GM18858 (cell line): ENCODE data around the gene HSP90AB1.

Experiments used
- ATAC-seq: cut with Tn5 transposase; IDR thresholded peaks from one replicate; pipeline ENCODE4 v1.9.1; 2021; ENCODE audit not compliant: unreplicated experiment

The HSP90AB1 gene

DNA sequence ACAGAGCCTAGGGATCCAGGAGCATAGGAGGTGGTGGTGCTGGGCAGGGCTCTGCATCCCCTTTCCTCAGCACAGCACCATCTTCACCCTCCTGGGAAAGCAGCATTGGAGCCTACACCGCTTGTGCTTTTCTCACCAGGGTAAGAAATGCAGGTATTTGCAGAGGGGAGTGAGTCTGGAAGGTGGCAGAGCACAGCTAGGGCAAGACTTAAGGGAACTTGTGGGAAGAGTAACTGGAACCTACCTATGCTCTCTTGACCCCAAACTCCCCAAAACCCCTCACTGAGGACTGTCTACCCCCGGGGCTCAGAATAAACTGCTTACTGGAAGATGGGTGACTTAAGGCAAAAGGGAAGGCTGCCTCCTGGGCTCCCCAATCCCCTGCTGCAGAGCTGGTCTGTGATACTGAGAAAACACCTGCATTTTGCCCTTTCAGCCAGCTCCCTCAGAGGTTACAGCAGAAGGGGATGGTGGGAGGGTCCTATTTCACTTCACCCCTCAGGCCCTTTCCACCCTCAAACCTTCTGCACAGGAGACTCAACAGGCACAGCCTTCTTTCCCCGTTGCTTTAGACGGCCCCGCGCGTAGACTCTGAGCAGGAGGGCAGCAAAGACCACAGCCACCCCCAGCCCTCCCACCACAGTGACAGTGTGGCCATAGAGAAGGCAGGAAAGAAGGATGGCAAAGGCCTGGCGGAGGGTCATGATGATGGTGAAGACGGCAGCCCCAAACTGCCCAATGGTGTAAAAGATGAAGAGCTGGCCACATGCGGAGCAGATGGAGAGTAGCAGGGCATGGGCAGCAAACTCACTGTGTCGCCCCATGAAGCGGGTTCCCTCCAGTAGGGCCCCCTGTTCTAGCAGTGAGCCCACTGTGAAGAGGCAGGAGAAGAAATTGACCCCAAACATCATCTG lies 7.5 kb downstream of the HSP90AB1 start:
- ATAC-seq = no peak

DNA sequence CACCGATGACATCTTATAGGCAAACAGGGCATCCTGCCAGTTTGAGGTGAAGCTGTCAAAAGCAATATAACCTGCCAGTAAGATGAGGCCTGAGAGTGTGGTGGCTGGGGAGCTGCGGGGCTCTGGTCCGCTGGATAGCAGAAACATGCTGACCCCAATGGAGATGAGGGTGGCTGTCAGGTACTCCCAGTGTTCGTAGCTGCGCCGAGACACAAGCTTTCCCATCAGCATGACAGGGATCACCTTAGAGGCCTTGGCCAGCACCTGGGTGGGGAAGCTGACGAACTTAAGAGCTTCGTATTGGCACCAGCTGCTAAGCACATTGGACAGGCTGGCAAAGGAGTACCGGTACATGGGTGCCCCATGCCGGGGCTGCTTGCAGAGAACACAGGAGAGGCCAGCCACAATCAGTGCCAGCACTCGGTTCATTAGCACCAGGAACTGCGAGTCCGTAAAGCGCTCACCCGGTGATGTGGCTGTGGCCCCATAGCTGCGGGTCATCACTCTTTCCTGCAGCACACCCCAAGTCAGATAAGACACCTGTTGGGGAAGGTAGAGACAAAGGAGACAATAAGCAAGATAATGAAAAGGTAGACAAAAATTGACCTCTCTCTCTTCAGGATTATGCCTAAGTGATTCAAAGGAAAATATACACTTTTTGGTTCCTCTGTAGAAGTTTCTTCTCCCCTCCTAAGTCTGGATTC lies 8.4 kb downstream of the HSP90AB1 start:
- ATAC-seq = no peak

DNA sequence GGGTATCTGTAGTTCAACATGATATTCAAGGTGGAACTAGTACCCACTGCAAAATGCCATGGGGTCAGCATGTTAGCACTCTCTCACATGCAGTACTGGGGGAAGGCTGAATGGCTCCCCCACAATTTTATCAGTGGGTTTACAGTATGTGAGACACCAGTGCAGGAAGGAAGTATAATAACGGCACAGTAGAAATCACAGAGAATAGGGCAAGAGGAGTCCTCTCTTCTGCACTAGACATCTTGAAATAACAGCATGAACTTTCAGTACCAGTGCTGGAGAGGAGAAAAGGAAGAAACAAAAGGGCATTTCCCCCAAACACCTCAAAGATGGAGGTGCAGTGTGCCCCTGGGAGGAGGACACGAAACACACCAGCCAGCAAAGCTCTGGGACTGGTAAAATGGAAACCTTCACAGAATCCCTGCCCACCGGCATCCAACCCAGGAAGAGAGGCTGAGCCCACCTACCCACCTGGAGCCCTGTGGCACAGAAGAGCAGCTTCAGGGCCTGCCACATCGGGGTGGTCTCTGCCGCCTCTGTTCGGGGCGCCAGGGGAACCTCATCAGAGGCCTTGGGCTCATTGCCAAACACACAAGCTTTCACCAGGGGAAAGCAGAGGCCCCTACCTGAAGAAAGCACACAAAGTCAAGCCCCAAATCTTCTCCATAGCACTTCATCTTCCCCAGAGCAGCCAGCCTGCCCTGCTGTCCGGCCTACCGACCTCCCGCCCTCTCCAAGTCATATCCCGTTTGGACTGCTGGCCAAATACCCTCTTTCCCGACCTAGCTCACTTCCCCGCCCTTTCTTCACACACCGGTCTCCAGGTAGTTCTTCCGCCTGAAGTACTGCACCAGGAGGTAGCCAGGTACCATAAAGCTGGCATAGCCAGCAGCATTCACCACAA lies 9.2 kb downstream of the HSP90AB1 start:
- ATAC-seq = no peak

DNA sequence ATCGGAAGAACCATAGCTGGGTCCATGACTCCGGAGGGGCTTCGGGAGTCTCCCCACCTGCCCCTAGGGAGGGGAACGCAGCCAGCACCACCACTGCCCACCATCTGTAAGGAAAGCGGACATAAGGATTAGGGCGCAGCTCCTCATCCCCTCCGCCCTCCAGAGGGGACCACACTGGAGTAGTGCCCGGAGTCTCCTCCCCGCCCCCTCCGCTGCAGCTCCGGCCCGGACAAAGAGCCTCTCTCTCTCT lies 9.8 kb downstream of the HSP90AB1 start:
- no peak for ATAC-seq

DNA sequence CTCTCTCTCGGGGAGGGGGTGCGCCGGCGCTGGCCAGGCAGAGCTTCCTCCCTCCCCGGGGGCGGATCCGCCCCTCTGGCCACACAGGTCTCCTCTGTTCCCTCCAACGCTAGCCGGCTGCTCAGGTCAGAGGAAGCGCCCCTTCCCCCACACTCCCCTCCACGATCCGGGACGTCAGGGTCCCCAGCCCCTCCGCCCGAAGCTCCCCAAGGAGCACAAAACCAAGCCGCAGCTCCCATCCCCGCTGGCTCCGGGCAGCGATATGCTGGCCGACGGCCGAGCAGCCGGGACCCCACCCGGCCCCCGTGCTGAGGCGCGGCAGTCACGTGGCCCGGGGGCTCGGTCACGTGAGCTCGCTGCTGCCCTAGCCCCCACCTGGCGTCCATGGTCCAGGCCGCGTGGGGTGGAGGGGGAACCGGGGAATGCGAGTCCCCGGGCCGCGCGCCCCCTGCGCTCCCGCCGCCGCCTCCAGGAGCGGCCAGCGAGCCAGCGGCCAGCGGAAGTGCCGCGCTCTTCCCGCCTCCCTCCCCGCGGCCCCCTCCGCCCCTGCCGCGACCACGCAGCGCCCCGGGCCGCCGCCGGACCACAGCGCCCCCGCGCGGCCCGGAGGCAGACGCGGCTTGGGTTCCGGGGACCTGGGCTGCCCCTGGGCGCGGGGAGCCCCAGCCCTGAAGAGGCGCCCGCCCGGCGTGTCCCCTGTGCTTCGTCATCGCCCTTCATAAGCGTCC lies 10.3 kb downstream of the HSP90AB1 start, which contains the start of gene SLC35B2:
Gene SLC35B2, minus strand, starts transcription at position 504 of the 728 bp plus-strand sequence. Its CDS starts 118 bp downstream, at position 386.
- peak; percentile 27 for ATAC-seq

DNA sequence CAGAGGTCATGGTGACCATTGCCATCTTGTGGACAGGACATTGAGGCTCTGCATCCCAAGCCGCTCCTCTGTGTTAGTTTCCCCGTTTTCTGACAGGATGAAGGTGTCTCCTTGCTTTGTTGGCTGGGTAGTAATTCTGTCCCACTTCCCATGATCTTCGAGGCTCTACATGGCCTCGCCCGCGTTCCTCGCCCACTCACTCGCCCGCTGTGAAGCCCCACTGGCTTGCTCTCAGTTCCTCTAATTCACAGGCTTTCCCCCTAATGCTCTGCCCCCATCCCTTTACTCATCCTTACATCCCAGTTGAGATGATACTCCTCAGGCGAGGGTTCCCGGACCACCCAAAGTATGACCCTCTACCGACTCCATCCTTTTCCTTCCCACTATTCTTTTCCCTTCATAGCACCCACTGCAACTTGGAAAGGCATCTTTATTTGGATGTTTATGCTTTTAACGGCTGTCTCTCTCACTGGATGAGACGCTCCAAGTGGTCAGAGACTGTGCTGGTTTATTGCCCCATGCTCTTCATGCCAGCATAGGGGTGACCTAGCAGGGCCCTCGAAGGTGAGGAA lies 10.9 kb downstream of the HSP90AB1 start:
- no peak for ATAC-seq

DNA sequence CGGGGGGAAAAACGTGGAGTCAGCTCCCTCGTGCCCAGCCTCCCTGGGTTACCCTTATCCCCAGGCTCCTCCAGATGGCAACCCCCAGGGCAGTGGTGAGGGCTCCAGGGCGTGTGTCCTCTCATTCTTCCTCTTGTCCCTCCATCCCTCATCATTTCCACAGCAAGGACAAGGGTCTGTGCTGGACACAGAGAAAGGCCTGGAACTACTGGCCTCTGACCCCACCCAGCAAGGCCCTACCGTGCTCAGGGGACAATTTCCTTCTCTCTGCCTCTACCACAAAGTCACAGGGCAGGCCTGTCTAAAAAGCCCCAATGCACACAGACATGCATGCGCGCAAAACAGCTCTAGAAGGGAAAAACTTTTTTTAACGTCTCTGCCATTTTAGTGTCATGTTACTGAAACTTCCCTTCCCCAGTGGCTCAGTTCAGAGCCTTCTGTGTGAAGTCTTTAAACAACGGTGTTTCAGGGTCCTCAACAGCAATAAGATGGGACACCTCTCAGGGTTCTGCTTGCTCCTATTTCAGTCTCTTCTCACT lies 11.5 kb downstream of the HSP90AB1 start:
- ATAC-seq = no peak

DNA sequence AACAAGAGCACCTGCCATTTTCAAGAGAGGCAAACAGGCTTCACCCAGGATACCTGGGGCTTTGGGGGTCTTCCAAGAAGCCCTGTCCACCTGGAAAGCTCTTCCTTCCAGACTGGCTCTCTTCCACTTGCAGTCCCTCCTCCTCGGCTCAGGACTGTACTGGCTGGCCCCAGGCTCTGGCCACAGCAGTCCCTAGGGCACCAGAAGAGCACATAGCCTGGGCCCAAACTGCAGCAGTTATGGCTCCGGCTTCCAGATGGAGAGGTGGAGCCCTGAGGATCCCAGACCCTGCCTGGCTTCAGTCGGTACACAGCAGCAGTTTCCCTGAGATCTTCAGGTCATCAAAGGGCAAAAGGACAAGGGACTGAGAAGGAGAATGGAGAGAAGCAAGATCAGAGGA lies 12.0 kb downstream of the HSP90AB1 start:
- no peak for ATAC-seq

DNA sequence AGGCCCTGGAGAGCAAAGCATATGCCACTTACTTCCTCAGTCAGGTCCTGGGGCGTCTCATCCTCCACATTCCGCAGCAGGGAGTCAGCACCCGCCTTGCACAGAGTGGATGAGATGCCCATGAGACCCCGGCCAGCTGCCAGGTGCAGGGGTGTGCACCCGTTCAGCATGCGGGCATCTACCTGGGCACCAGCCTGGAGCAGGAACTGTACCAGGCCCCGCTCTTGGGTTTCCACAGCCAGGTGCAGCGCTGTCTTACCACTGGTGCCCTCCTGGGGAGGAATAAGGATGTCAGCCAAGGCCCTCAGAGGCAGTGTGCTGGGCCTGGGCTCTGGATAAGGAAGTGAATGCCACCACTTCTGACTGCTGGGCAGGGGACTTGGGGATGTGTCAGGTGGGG lies 13.1 kb downstream of the HSP90AB1 start:
- no peak for ATAC-seq

DNA sequence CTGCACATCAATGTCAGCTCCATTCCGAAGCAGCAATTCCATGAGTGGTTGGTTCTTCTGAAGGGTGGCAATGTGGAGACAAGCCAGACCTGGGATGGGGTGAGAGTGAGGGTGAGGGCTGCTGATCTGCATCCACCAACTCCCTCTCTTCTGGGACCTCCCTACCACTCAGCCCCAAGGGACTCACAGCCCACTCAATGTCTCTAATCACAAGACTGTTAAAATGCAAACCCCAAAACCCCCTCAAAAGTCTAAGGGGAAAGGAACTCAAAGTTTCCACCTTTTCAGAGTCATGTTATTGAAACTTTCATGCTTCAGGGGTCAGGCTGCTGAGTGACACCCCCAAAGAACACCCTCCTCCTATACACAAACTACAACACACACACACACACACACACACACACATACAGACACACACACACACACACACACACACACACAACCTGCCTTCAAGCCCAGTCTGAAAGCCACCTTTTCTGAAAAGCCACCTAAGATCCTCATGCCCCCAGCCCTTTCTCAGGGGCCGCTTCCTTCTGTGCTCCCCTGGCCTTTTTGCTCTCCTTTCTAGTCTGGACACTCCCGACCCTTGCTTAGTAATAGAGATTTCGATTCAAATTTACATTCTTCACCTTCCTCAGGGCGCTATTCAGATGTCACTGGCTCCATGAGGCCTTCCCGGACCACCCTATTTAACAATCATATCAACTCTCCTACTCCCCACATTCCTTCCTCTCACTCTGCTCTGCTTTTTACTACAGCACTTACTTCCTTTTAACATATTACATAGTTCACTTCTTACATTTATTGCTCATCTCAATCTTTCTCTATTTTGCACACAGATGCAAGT lies 13.8 kb downstream of the HSP90AB1 start:
- no peak for ATAC-seq

DNA sequence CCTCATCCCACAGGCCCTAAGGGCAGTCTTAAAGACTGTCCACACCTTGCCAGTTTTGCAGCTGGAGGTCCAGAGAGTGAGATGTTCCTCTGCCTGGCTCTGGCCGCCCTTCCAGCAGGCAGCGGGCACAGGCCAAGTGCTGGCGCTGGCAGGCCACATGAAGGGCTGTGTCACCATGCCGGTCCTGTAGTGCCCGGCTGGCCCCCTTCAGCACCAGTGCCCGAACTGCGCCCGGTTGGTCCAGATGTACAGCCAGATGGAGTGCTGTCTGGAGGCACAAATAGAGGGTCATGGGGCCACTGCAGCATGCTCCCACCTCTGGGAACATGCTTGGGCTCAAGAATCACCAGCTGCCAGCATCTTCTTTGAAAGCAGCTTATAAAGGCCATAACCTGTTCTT lies 14.7 kb downstream of the HSP90AB1 start:
- ATAC-seq = no peak

DNA sequence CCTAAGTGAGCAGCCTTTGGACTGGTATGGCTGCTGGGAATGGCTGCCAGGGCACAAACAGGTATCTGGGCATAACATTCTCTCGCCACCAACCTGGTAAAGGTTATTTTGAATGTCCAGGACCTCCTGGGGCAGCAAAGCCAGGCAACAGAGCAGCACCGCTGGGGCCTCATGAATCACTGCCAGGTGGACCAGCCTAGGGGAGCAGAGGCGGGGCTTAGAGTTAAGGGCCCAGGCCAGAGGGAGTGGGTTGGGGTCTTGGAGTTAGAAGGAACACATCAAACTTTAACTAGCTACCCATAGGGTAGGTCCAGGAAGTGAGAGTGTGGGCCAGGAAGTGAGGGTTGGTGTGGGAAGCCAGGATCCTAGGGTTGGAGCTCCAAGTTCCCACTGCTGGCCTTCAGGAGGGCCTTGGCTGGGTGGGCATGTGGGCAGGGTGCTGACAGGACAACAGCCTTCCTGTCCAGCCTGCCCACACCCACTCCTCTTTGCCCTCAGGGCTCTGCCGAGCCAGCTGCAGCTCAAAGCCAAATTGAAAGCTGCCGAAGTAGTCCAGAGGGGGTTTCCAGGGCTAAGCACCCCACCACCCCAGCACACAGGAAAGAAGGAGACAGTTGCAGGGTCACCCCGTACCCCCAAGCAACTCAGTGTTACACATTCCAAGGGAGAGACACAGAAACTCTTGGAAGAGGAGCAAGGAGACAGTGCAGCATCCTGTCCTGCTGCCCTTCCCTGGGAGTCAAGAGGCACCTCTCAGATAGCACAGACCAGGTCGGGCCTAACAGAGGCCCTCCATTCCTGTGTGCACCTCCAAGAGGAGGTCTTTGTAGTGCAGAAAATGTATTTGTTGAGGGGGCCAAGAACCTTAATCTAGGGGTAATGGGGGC lies 15.8 kb downstream of the HSP90AB1 start:
- no peak for ATAC-seq

DNA sequence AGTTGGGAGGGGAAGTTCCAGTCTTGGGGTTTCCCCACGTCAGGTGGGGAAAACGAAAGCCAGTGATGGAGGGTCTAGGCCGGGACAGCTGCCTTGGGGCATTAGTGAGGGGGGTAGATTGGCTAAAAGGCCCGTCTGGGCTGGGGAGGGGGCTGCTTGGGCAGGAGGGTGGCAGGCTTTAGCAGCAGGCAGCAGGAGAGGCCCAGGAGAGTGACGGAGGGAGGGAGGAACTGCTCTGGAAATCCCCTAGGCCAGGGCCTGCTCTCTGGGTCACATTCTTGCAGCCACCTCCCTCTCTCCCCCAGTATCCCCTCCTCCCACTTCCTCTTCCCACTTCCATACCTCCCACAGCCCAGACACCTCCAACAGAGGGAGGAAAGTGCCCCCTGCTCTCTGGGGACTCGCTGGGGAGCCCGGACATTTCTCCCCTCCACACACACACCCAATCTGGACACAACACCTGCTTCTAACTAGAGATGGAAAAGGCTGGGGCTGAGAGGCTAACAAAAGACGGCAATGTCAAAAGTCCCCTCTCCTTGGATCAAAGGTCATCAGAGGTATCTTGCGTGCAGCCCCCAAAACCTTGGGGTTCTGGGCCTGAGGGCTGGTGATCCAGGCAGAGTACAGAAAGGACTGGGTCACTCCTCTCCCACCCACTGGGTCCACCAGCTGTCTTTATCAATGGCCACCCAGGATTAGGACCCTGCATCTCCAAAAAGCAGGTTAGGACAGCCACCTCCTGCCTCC lies 16.6 kb downstream of the HSP90AB1 start:
- no peak for ATAC-seq

DNA sequence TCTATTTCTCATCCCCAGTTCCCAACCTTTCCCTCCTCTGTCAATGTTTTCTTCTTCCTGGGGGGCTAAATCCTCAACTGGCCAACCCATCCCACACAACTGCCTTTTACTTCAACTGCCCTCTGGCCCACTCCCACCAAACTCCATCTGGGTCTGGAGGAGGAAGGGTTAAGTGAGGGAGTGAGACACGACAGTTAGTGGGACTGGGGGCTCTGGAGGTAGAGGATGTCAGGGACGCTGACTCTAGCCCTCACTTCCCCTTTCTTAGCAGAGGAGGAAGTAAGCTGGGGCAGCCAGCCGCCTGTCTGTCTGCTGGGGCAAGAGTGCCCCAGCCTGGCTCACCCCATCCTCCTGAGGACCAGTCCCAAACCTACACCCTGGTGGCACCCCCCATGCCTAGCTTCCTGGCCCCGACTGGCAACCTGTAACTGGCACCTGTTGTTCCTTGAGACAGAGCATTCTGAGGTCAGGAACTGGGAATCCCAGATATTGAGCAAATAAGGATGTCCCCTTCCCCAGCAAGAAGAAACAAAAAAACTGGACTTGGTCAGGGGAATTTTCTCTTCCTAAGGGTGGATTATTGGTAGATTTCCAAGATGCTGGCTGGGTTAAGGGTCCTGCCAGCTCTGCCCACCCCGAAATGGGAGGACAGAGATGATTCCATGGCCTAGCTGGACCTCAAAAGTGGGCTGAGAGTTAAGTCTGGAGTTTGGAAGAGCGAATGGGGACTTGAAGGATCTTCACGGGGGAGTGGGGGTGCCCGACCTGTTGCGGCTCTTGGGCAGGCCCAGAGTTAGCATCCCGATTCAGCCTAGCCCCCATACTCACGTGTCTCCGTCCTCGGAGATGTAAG lies 17.5 kb downstream of the HSP90AB1 start:
- ATAC-seq = no peak

DNA sequence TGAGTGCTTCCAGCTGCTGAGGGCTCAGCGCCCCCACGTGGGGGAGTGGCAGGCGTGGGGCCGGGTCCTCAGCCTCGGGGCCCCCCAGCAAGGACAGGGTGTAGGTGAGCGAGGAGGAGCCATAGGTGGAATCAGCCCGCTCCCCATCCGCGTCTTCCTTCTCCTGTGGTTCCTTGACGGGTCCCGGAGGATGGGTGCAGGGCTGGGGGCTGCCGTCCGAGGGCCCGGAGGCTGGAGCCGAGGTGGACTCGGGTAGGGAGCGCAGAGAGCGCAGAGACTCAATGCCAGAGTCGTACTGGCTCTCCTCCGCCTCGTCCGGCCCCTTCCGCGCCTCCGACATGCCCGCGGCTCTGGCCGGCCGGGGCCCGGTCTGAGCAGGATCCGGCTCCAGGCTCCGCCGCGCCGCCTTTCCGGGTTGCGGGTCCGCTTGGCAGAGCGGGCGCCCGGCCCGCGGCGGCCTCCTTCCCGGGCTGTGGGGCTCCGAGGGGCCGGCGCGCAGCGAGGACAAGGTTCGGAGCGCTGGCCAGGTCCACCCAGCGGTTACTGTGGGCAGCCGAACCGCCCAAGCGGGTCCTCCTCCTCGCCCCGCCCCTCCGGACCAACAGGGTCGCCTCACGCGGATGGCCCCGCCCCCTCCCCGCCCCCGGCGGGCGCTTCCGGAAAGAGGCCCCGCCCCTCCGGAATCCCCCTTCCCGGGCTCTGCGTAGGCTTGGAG lies 18.3 kb downstream of the HSP90AB1 start, which contains the start of gene NFKBIE:
Gene NFKBIE, minus strand, starts transcription at position 545 of the 715 bp plus-strand sequence. Its CDS starts 205 bp downstream, at position 340.
- no peak for ATAC-seq

DNA sequence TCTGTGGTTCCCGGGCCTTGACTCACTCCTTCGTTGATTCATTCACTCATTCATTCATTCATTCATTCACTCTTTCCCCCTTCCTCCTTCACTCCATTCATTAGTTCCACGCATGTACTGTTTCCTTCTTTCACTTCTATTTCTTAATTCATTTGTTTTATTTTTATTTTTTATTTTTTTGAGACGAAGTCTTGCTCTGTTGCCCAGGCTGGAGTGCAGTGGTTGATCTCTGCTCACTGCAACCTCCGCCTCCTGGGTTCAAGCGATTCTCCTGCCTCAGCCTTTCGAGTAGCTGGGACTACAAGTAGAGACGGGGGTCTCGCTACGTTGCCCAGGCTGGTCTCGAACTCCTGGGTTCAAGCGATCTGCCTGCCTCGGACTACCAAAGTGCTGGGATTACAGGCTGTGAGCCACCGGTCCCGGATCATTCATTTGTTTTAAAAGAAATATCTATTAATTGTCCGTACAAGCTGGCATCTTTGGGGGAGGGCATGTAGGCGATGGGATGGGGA lies 18.9 kb downstream of the HSP90AB1 start:
- no peak for ATAC-seq
